HL-60/S4 treated with phorbol 12-myristate 13-acetate at 8.2 ng/mL for 4 days and 3 days (cell line): ENCODE measurements around the gene ZBTB20.

Source experiments
- in situ Hi-C: fragments of 300-500 bp; cut with MboI; formaldehyde crosslinking; loops from 2 replicates; pipeline ENCODE4 v1.15.0; 2022; ENCODE audit warnings: low sequenced_read_pairs

ZBTB20 gene

DNA sequence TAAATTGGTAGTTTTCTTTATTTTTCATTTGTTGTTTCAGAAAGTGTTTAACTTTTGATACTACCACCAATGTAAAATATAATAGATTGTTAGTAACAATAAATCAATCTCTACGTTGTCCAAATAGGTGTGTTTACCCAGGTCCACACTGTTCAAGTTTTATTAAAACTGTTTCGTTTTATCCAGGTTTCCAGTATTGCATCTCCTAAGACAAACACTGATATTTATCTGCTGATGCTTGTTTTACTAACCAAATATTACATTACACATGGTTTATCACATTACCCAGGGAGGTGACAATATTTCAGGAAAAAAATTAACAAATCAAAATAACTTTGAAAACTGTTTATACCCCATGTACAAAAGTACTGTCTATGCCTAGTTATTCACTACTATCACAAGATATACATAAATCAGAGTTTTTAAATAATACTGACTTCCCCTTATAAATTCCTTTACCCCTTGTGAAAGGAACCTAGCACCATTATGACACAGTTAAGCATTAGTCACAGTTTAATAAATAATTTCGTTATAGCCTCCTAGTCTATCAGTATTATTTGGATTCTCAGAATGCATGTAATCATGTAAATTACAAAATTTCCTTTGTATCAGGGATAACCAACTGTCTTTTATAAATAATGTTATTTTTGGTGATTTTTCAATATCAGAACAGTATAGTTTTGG, 205.3 kb downstream of the ZBTB20 start:
- in situ Hi-C loops, result no loop called here

DNA sequence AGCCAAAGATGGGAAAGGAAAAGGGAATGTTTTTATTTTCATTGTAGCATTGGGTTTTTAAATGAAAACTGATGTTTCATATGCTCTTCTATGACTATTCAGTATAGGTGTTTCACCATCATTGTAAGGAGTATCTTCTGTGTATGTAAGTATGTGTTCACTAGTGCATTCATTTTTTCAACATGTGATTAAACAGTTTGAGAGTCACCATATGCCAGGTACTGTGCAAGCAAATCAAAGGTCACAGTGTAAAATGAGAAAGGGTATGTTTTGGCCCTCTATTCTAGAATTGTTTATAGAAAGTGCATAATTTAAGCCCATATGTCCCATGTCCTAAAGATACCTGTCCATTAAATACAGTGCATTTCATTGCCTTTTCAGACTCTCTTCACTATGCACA, 207.2 kb downstream of the ZBTB20 start:
- in situ Hi-C loops, result no loop called here

DNA sequence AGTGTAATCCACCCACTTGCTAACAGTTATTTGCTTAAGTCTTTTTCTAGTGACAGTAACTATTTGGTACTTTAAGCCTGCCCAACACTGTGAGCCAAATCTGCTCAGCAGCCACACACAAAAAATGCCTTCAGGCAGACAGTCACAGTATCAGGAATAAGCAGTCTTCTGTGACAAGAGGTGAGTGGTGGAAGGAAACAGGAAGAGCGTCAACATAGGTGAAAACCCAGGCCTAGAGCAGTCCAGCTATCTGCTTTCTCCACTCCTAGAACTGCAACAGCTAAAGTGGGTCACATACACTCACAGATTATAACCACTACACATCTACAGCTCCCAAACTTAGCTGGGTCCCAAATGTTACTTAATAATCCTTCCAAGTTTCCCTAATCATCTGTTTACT, 213.7 kb downstream of the ZBTB20 start:
- in situ Hi-C loops, result no loop called here

GRCh38 chr3:114929971-114930732, 216.9 kb downstream of the ZBTB20 start:
- in situ Hi-C loops, result no loop called here

DNA sequence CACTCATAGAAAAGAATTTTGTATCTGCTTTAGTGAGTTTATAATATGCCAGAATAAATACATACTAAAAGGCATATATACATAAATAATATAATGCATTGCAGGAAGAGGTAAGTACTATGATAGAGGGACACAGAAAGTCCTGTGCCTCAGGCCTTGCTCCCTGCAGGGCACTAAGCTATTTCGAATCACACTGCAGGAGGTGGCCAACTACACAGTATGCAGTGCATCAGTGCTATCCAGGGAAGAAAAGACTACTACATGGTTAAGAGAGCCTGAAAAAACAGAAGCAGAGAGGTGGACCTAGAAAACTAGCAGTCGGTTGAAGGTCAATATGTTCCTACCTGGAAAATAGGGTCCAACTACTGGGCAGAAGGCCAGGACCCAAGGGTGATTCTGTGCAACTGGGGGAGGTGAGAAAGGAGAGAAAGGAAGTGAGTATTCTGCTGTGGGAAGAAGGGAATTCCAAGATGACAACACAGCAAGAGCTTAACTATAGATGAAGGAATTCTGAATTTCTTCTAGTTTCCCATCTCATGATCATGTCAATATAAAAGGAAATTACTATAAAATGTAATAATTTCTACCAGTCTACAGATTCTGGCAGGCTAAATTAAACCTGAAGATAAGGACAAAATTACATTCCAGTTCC, 218.0 kb downstream of the ZBTB20 start:
- in situ Hi-C loops, result no loop called here

- in situ Hi-C loops, result no loop called here
Observed at GRCh38 chr3:114904633-114905032, 242.5 kb downstream of the ZBTB20 start.

GRCh38 chr3:114903213-114903612, 243.9 kb downstream of the ZBTB20 start:
- in situ Hi-C loops, result no loop called here

GRCh38 chr3:114902691-114903101, 244.4 kb downstream of the ZBTB20 start:
- in situ Hi-C loops, result no loop called here

- in situ Hi-C loops, result no loop called here
Observed at GRCh38 chr3:114900908-114901307, 246.2 kb downstream of the ZBTB20 start.

GRCh38 chr3:114899186-114899931, 247.7 kb downstream of the ZBTB20 start:
- in situ Hi-C loops, result no loop called here

DNA sequence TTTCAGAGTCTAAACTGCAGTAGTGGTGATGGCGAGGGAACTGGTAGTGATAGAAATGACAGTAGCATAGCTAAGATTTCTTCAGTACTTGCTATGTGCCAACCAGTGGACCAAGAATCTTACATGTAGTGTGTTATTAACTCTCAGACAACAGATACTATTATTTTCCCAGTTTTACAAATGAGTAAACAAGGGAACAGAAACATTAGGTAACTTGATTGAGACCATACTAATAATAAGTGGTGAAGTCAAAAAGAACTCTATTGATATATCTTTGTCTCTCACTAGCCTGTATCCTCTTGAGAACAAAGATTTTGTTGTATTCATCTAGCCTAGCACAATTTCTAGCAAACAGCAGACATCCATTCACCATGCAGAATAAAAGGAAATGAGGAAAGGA, 250.1 kb downstream of the ZBTB20 start:
- in situ Hi-C loops, result no loop called here

DNA sequence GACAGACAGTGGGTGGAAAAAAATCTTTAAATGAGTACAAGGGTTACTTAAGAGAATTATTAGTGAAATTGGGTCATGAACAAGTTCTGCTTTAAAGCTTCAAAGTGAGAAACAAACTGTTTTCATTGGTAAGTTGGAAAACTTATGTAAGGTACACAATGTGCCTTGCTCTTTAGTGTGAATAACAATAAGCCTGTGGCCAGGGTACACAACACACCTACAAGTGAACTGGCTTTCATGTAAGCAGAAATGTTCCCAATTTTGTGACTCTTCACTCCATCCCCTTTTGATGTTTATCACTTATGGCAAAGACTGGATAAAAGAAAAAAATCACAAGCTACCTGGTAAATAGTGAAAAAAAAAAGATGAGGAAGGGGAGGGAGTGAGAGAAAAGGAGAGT, 253.7 kb downstream of the ZBTB20 start:
- in situ Hi-C loops, result no loop called here

GRCh38 chr3:114892880-114893279, 254.2 kb downstream of the ZBTB20 start:
- in situ Hi-C loops, result no loop called here

DNA sequence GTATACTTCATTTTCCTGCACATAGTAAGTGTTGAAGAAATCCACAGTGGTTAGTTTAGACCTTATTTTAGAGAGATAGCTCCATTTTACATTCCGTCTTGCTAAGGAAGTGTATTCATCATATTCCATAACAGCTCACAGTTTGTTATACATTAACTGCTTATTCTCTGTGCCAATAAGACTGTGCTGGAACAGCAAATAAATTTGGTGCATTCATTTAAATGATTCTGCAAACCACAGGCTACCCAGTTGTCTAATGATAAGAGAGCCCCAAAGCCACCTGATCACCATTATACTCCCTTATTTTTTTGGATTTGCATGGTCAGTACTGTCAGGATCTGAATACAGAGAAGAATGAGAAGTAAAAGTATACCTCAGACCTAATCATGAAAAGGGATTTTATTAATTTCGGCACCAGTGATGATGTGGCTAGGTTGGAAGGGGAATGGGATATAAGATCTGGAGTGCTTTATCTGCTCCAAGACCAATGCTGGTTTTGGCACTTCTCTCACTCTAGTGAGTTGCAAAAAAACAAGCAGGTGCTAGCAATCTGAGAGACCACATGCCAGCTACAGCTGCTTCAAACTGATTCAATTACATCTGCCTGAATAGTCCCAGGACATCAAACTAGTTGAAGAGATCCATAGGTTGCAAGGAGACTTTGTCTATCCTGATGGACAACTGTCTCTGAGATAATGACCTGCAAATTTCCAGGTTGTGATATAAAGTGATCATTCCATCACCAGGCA, 254.8 kb downstream of the ZBTB20 start:
- in situ Hi-C loops, result no loop called here

DNA sequence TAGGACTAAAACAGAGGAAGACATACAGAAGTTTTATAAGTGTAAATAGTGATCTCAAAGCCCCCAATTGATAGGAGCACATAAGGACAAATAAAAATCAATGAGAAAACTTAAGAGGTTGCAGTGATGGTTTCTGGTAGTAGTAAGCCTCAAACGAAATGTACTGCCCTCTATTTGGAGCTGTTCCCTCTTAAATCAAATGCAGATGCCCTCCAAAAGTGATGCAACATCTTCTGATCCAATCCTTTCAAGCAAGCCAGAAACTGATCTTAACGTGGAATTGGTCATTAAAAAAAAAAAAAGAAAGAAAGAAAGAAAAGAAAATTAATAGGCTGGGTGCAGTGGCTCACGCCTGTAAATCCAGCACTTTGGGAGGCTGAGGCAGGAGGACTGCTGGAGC, 259.3 kb downstream of the ZBTB20 start:
- in situ Hi-C loops, result no loop called here

DNA sequence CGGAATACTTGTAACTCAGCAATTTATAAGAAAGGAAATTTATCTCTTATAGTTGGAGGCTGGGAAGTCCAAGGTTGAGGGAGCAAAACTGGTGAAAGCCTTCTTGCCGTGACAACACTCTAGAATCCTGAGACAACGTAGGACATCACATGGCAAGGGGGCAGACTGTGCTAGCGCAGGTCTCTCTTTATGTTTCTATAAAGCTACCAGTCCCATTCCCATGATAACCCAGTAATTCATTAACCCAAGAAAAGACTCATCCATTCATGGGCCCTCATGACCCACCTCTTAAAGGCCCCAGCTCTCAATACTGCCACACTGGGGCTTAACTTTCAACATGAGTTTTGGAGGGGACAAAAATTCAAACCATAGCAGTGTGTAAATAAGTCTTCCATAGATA, 260.2 kb downstream of the ZBTB20 start:
- in situ Hi-C loops, result no loop called here

- in situ Hi-C loops, result no loop called here
Observed at GRCh38 chr3:114884213-114884923, 262.7 kb downstream of the ZBTB20 start.

- in situ Hi-C loops, result no loop called here
Observed at GRCh38 chr3:114880078-114880477, 267.0 kb downstream of the ZBTB20 start.

DNA sequence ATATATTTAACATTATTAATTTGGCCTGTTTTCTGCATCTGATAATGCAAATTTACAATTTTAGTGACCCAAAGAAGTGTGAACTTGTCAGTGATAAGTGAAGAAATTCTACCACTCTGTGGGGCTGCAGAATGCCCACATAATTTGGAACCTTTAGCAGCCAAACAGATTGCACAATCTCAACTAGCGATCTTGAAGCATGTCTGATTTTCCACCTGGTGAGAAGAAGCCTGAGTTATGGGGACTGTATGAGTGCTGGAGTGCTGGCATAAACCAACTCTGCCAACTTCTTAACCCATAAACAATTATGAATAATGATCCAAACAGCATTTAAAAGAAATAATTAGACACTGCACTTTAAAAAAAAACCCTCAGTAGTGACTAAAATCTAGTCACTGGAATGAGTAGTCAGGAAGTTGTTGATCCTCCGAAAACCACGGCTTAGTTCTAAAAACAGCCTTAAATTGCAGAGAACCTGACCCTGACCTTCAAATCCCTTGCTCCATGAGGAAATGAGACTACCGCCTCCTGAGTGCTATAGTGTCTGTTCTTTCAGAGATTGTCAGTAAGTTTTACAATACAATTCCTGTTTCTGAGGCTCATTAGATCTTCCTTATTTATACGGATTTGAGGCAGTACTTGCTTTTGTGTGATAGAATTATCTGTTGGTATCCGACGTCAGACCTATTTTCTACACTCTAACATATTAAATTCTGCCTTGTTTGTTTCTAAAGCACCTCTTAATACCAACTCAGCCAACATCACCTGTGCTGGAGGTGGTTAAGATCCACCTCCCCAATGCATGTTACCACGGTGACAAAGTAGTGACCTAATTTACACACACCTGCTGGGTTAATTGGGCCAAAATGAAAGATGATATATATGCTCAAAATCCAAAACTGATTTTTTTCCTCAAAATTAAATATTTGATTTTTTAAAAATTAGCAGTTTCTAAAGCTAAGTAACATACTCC, 267.7 kb downstream of the ZBTB20 start:
- in situ Hi-C loops, result no loop called here
